ENCODE measurements around the gene AKR1C3. TPM values are rescaled to one million over a fixed set of nuclear protein-coding genes. Genes with fewer than 3 reads are reported as not detected.

AKR1C3 gene
- total RNA-seq, 1 donor from 2014 or later, result 84.4 TPM

- Histone ChIP-seq H3K4me3 (no peak overlapping the region), H3K9me3 (peaks cover 1% of the 10 kb centered on the region), H3K27ac (no peak overlapping the region), H3K4me1 (no peaks in the 10 kb centered on the region), H3K36me3 (no peaks in the 10 kb centered on the region), H3K27me3 (ENCODE audit: low read depth) (no peaks in the 10 kb centered on the region)
- TF ChIP-seq CTCF (IDR thresholded peaks at IDR 0.05), result no peak
- DNase-seq (no peak), ATAC-seq (no peak)
- intact Hi-C loops (cut with DNase I), result no loop called here
Observed at GRCh38 chr10:5143137-5143536, 48.9 kb downstream of the AKR1C3 start.

GRCh38 chr10:5146920-5147254, 52.7 kb downstream of the AKR1C3 start:
- DNase-seq (no peak), ATAC-seq (no peak)
- intact Hi-C loops (cut with DNase I), result no loop called here

GRCh38 chr10:5147255-5147980, 53.2 kb downstream of the AKR1C3 start:
- no peak overlapping the region for H3K27ac ChIP-seq
- H3K36me3 ChIP-seq, result no peaks in the 10 kb centered on the region
- H3K4me3 ChIP-seq, result no peak overlapping the region
- H3K27me3 ChIP-seq (ENCODE audit: low read depth), result no peaks in the 10 kb centered on the region
- no peak for DNase-seq
- intact Hi-C loops (cut with DNase I), result no loop called here
- no peak for ATAC-seq
- no peak for TF ChIP-seq CTCF (IDR thresholded peaks at IDR 0.05)
- no peaks in the 10 kb centered on the region for H3K4me1 ChIP-seq
- H3K9me3 ChIP-seq, result peaks cover 4% of the 10 kb centered on the region

More at GRCh38 chr10:5146920-5147254, 52.7 kb downstream of the AKR1C3 start:
- no peak overlapping the region for H3K4me3 ChIP-seq
- no peaks in the 10 kb centered on the region for H3K36me3 ChIP-seq
- H3K4me1 ChIP-seq, result no peaks in the 10 kb centered on the region
- H3K27me3 ChIP-seq (ENCODE audit: low read depth), result no peaks in the 10 kb centered on the region
- H3K9me3 ChIP-seq, result peaks cover 4% of the 10 kb centered on the region
- TF ChIP-seq CTCF (IDR thresholded peaks at IDR 0.05), result no peak
- no peak overlapping the region for H3K27ac ChIP-seq

GRCh38 chr10:5147981-5148677, 53.9 kb downstream of the AKR1C3 start:
- H3K27ac ChIP-seq, result no peak overlapping the region
- TF ChIP-seq CTCF (IDR thresholded peaks at IDR 0.05), result no peak
- no peak for DNase-seq

GRCh38 chr10:5148678-5149032, 54.4 kb downstream of the AKR1C3 start:
- TF ChIP-seq CTCF (IDR thresholded peaks at IDR 0.05), result no peak
- Histone ChIP-seq H3K27me3 (ENCODE audit: low read depth) (no peaks in the 10 kb centered on the region), H3K27ac (no peak overlapping the region), H3K36me3 (no peaks in the 10 kb centered on the region), H3K4me3 (no peak overlapping the region), H3K4me1 (no peaks in the 10 kb centered on the region), H3K9me3 (peaks cover 4% of the 10 kb centered on the region)
- ATAC-seq (no peak), DNase-seq (no peak)
- intact Hi-C loops (cut with DNase I), result no loop called here

More at GRCh38 chr10:5147981-5148677, 53.9 kb downstream of the AKR1C3 start:
- peaks cover 4% of the 10 kb centered on the region for H3K9me3 ChIP-seq
- no peak for ATAC-seq
- no peaks in the 10 kb centered on the region for H3K4me1 ChIP-seq
- no peaks in the 10 kb centered on the region for H3K36me3 ChIP-seq
- intact Hi-C loops (cut with DNase I), result no loop called here
- H3K4me3 ChIP-seq, result no peak overlapping the region
- no peaks in the 10 kb centered on the region for H3K27me3 ChIP-seq (ENCODE audit: low read depth)
